ENCODE data around the gene ZNF562.

The ZNF562 gene

DNA sequence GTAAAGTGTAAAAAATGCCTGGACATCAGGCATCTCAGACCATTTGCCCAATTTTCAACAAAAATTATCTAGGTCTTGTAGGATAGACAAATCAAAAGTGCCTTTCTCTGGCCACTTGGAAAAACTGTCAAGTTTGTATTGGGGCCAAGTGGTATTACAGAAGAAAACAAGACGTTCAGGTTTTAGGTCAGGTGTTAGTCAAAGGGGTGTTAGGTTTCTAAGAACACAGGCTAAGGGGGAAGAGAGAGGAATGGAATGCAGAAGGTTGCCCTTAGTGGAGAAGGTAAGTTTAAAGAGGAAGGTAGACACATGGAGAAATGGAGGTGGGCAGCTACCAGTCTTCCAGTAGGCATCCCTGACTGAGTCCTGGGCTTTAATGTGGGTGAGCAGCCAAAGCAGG is 33.9 kb downstream of the ZNF562 start:
- no peak for DNase-seq

GRCh38 chr19:9636018-9636417 is 38.9 kb downstream of the ZNF562 start:
- DNase-seq, result no peak

- DNase-seq, result no peak
Observed at GRCh38 chr19:9627856-9628255, 47.0 kb downstream of the ZNF562 start.

- DNase-seq, result no peak
Observed at GRCh38 chr19:9622531-9622930, 52.4 kb downstream of the ZNF562 start.

DNA sequence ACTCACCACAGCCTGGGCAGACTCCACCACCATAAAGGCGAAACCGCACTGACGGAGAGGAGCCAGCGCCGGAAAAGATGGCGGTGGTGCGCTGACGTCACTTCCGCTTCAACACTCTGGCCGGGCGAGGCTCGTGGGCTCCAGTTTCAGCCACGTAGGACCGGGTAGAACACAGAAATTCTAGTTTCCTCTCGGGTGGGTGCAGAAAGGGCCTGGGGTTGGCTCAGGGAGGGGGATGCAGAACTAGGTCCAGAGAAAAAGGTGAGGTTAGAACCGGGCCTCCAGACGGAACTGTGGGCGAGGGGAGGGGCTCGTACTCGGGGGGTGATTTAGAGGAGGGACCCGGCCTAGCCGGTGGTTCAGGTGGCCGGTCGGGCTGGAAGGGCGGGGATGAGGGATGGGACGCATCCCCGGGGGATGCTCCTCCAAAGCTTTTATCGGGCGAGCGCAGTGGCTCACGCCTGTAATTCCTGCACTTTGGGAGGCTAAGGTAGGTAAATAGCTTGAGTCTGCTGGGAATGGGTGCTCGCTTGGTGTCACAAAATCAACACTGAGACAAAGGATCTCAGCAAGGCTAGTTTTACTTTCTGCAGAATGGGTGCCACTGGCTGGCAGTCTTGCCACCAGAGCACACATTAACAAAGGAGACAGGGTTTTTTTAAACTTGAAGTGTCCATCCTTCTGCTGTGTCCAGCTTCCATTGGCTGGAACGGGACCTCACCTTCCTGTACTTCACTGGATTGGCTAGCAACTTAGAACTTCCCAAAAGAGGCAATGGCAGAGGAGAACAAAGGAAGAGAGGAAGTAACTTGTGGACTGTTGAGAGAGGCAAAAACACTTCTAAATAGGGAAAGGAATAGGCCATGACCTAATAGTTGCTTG is 53.5 kb downstream of the ZNF562 start, which contains the start of gene ZNF561:
Gene ZNF561 (minus strand): TSS at position 77 of the 882 bp plus-strand sequence. CDS start 1,776 bp downstream, outside the sequence.
- DNase-seq, result peak; percentile 73

DNA sequence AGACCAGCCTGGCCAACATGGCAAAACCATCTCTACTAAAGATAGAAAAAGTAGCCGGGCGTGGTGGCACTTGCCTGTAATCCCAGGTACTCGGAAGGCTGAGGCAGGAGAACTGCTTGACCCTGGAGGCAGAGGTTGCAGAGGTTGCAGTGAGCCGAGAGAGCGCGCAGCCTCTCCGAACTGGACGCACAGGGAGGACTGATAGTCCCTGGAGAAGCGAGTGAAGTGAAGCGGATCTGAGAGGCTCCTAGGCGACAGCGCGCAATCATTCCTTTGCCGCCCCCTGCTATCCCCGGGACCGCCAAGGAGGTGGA is 54.1 kb downstream of the ZNF562 start:
- no peak for DNase-seq

DNA sequence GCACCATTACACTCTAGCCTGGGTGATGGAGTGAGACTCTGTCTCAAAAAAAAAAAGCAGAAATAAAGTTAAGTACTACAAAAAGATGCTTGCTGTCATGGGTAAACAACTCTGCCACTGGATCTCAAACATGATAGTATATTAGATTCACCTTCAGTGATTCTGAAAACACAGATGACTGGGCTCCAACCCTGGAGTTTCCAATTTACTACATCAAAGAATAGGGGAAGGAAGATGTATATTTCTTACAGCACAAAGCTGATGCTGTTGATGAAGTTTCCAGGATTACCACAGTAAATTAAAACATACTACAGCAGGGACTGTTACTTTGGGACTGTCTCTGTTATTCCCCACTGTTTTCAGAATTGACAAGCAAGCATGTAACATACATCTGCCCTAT is 59.1 kb downstream of the ZNF562 start:
- no peak for DNase-seq

GRCh38 chr19:9610484-9611113 is 64.3 kb downstream of the ZNF562 start:
- no peak for DNase-seq

DNA sequence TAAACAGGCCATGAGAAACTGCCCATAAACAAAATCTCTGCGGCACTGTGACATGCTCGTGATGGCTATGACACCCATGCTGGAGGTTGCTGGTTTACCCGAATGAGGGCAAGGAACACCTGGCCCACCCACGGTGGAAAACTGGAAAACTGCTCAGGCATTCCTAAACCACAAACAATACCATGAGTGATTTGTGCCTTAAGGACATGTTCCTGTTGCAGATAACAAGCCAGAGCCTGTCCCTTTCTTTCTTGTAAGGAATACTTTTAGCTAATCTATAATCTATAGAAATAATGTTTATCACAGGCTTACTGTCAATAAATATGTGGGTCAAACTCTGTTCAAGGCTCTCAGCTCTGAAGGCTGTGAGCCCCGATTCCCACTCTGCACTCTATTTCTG is 66.0 kb downstream of the ZNF562 start:
- no peak for DNase-seq

DNA sequence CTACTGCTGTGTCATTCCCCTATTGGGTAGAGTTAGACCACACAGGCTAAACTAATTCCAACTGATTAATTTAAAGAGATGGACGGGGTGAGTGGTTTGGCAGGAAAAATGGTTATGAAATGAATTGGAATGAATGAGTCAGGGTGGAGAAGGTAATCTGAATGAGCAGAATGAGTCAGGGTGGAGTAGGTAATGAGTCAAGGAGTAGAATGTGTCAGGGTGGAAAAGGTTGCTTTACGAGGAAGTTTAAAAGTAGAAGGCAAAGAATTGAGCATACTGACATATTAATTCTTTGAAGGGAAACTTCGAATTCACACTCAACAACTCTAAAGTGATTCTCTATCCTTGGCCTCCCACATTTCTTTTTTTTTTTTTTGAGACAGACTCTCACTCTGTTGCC is 77.9 kb downstream of the ZNF562 start:
- no peak for DNase-seq

Measured in DMS 273 treated with DMSO at 0.1 percent for 48 hours (cell line).